ENCODE results near the gene MYO18A.

Gene MYO18A

DNA sequence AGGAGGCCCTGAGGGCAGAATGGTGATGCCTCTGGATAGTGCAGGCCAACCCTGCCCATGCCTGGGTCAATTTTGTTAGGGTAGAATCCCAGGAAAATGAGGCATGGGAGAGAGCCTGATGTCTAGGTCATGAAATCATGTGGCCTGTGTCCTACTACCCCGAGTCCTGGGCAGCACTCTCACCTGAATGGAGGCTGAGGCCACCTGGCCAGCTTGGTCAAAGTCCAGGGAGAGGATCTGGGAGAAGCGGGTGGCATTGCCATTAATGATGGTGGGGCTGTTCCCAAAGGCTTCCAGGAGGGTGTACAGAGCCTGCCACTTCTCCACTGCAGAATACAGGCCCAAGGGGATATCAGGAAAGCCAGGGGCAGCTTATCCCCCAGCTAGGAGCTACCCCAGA, 59.8 kb downstream of the MYO18A start:
- DNase-seq = no peak

DNA sequence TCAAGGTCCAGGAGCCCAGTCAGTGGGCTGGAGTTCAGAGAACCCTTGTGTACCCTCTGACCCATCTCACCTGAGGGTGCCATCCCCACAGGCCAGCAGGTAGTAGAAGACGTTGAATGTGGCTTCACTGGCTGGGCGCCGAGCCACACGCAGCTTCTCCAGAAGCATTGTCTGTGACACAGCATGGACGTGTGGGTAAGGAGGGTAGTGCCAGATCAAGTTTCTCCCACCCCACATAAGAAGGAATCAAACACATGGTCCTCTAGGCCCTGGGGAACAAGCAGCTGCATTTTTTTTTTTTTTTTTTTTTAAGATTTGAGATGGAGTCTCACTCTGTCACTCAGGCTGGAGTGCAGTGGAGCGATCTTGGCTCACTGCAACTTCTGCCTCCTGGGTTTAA, 60.9 kb downstream of the MYO18A start:
- no peak for DNase-seq

DNA sequence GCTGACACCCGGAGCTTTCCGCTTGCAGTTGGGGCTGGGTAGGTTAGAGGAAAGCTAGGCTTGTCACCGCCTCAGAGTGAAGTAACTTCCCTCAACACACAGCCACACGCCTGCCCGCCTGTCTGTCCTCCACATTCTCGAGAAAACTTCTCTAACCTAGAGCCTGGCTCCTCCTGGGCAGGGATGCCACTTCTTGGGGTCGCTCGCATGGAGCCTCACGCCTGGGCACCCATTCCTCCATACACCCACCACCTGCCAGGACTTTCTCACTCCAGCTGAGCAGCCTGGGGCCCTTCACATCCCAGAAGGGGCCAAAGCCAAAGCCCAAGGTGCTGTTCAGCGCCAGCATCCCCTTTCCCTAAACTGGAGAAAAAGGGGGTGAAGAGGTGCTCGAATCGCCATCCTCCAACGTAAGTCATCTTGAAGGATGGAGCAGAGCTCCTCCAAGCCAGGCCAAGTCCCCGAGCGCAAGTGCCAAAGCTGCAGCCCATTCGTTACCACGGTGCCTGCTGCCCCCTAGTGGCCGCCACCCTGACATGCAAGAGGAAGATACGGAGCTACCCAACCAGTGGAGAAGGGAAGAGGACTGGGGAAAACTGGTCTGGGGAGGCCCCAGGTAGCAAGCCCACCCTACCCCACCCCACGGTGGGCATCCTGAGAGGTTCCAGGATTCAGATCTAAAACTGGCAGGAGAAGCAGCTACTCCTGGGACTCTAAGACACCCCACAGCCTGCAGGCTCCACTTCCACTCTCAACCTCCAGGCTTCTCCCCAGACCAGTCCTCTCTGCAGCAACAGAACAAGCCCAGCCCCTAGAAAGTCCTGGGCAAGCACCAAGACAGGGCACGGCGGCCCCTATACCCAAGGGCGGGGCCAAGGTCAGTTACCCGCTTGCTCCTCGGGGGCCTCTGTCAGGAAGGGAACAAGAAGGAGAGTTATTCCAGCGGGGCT, 63.1 kb downstream of the MYO18A start:
- peak; percentile 77 for DNase-seq

DNA sequence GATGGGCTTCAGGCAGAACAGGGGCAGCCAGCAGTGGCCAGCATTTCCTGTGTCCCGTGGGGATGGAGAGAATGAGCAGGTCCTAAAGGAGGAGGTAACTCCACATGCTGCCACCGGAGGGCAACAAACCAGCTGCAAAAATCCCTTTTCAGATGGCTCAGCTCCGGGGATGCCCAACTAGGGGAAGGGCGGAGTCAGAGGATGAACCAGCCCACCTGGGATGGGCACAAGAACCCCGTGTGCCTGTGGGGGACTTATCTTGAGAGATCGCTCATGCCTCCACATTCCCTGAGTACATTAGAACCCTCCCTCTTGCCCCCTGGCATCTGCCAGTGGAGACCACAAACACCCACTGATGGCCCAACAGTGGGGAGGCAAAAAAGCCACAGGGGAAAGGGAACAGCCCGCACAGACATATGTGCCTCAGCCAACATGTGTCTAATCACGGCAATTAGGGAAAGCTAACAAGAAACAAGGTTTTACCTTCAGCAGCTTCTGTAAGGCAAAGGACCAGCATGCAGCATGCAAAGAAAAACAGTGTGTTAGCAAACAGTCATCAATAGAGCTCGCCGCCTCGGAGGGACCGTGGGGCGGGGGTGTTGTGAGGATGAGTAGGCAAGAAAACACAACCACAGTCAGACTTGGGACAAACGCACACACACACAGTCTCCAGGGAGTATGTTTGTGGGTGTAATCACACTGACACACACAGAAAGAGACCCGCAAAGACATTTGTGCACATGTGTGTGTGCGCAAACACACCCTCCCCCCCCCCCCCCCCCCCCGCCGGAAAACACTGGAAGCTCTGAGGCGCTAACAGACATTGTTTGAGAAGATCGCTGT, 64.0 kb downstream of the MYO18A start:
- DNase-seq = peak; percentile 62

DNA sequence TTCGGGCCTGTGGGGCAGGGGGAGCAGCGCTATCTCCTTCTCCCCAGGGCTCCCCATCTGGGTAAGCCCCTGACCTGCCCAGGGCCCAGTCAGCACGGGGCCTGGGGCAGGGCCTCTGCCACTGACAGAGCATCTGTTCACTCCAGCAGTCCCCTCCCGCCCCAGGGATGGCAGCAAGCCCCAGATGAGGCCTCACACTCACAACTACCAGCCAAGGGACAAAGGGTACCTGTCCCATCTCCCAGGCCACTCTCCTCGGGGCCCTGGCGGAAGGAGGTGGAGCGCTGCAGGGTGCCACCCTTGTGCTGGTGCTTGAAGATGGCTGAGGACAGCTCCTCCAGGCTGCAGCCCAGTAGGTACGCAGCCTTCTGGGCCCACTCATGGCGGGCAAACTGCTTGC, 64.8 kb downstream of the MYO18A start:
- no peak for DNase-seq

DNA sequence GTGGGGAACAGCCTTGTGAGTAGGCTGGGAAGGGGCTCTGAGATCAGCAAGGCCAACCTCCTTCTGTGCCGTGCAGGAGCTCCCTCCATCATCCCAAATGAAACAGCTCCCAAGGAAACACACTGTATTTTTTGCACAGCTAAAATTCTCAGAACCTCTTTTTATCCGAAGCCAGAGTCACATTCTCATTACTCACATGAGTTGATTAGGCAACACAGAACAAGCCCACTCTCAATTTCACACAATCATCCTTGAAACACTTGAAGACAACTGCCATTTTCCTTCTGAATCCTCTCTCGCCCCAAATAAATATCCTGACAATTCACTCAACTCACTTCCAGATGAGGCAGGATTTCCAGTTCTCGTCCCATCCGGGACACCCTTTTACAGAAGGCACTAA, 66.1 kb downstream of the MYO18A start:
- DNase-seq = no peak

DNA sequence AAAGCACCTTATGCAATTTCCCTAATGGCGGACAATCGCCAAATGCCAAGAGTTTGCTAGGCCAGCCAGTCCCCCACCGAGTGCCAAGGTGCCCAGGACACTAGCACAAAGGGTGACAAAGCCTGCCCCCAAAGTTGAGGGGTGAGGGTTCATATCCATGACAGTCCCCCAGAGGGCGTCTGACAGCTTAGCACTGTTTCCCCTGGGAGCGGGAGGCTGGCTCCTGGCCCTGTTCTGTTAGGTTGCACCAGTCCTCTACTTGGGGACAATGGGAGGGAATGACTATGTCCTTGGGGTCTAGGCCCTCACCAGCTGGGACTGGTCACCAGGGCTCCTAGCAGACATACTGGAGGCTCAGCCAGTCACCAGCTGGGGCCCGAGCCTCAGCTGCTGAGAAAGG, 66.9 kb downstream of the MYO18A start:
- no peak for DNase-seq

DNA sequence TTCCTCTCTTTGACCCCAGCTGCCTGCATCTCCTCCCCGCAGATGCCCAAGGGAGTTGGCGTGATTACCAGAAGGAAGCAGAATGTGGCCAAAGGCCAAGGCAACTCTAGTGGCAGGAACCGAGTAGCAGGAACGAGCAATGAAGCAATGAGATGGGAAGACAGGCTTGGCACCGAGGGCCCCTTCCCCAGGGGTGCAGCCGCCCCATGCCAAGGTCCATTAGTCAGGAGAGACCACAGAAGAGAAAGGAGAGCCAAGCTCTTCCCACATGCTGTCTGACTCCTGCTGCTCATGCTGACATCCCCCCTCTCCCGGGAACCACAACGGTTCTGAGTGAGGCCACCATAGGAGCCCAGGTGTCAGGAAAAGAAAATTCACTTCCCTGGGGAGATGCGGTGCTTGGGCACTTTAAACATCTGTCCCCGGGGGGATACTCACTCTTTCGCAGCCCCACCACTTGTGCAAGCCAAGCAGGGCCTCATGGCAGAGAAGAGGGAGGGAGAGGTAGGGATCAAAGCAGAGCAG, 67.4 kb downstream of the MYO18A start:
- DNase-seq = no peak

DNA sequence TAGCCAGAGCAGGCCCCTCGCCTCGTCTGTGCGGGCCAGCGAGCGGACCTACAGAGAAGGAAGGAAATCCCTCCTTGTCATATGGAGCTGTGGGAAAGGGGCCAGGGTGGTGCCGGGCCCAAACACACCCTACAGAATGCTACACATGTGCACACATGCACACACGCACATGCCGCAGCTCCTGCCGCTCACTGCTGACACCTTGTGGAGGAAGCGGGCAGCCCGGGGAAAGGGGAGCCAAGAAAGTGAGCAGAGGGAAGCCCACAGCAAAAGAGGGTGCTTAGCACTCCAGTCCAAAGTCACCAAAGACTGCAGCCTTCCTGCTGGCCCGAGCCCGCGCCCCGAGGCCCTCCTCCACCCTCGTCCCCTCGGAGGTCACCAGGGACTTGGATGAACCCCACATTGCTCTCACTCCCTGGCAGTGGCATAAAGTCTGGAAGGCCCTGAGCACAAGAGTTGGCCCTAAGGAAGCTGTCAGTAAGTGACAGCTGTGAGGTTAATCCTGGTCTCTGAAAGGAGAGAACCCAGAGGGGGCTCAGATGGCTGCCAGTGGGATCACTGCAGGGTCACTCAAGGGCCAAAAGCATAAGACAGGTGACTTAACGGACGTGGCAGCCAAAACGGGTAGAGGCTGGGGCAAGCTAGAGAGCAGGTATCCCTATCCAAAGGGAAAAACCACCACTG, 68.2 kb downstream of the MYO18A start:
- peak; percentile 55 for DNase-seq

DNA sequence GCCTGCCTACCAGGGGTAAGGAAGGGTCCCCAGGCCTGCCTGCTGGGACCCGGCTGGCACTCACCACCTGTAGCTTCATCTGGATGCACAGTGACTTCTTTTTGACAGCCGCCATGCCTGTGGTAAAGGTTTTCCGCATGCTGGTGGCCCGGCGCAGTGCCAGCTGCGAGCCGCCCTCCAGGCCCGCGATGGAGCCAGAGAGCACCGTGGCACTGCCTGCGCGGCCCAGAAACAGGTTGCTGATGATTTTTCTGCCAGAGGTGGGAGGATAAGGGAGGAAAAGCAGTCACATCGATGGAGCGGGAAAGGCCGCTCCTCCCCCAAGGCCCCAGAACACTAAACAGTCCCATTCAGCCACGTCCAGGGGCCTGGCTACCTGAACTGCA, 69.8 kb downstream of the MYO18A start:
- no peak for DNase-seq

DNA sequence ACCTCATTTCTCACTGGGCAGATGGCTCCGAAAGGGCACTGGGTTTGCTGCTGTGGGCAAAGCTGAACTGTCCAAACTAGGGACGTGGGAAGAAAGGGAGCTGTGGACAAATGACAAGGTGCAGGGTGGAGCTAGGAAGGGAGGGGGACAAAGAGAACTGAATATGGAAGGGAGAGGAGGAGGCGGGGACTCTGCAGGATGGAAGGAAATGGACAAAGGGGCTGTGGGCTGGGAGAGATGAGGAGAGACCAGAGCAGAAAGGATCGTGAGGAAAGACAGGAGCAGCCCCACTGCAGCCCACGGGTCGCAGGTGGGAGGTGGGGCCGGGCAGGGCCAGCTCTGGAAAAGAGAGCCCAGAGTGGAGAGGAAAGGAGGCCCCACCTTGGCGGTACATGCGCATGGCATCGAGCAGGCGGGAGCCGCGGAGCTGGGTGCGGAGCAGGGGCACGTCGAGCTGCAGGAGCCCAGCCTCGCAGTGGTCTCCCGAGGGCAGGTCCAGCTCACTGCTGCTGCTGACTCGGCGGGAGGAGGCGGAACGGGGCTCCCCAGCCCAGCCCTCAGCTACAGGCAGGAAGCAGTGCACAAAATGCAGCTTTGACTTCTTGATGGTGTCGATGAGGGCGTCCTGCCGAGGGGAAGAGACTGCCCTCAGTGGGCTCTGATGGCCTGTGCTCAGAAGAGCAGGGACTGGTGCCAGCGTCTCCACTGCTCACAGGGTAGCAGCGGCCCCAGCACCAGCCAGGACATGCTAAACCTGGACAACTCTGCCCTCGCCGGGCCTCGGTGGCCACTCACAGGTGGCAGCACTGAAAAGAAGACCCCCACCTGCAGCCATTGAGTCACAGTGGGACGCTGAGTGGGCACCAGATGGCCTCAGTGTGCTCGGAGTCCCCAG, 70.5 kb downstream of the MYO18A start:
- no peak for DNase-seq

DNA sequence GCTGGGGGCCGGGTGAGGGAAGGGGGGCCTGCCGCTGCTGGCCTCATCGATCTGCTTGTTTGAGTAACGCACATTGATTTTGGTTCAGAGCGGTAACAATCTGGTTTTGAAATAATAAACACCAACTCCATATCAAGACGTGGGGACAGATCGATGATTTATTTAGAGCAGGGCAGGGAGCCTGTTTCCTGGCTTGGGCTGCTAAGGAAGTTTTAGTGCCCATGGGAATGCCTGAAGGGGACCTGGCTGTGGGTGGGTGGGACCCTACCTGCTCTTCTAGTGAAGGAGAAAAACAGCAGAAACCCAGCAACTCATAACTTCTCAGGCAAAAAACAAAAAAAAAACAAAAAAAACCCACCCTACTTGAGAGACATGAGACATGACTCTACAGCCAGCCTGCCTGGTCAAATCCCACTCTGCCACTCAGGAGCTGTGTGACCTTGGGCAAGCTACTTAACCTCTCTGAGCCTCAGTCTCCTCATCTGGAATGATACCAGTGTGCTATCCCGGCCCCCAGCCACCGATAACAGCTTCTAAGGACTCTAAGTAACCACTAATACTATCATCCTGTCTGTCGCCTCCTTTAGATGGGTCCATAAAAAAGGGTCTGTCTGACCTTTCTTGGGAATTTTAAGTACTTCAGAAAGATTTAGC, 71.2 kb downstream of the MYO18A start:
- DNase-seq = no peak

DNA sequence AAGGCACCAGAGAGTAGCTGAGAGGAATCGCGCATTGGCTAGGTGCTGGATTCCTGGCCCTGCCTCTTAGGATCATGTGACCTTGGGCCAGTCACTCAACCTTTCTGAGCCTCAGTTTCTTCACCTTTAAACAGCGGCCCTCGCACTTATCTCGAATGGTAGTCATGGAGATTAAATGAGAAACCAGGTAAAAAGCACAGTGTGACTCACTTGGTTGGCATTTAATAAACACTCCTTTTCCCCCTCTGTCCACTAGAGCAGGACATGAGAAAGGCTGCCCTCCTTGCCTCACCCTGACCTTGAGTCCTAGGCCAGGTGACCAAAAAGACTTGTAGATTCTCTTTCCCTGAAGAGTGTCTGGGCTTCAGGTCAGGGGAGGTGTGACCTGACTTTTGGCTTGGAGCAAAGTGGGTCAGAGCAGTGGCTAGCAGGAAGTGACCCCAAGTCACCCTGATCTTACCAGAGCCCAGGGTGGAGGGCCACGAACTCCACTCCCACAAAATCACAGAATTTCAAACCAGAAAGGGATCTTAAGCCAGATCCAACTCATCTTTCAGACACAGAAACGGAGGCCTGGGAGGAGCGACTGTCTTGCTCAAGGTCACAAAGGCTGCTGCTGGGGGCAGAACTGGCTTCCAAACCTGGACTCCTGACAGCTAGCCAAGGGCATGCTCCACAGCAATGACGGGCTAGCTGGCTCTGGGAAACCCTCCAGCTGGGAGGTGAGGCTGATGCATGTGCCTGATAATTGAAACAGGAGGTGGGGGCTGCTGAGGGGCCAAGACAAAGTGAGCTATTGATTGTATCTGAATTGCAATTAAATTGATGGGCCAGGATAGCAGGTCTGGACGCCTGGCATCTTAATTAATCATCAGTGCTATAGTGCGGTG, 72.0 kb downstream of the MYO18A start:
- no peak for DNase-seq

DNA sequence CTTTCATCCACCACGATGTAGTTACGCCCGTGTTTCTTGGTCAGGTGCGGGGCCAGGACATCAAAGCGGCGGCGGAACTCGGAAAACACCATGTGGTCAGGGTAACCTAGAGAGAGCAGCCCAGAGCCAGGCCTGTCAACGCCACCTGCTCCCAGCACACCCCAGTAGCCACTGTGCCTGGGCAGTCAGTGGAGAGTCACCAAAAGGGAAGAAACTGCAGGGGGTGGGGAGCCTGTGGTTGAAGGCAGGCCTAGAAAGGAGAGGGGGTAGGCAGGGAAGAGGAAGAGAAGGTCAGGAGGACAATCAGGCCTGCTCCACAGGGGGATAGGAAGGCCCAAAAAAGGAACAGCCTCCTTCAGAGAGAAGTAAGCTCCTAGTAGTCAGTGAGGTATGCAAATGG, 73.1 kb downstream of the MYO18A start:
- peak; percentile 16 for DNase-seq

DNA sequence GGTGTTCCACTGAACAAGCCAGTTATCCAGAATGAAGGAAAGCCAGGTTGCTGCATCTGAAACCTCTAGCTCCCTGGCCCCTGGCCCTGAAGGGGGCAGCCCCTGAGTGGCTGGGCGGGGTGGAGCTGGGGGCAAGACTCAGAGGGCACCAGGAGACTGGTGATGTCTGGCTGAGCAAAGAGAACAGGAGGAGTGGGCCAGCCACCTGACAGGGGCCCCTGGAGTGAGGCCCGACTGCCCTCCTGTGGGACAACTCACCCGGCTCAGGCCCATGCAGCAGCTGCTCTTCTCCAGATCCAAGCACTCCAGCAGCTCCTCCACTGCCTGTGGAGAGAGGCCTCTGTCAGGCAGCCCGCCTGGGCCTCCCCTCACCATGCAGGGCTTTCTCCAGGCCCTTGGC, 76.9 kb downstream of the MYO18A start:
- DNase-seq = no peak

DNA sequence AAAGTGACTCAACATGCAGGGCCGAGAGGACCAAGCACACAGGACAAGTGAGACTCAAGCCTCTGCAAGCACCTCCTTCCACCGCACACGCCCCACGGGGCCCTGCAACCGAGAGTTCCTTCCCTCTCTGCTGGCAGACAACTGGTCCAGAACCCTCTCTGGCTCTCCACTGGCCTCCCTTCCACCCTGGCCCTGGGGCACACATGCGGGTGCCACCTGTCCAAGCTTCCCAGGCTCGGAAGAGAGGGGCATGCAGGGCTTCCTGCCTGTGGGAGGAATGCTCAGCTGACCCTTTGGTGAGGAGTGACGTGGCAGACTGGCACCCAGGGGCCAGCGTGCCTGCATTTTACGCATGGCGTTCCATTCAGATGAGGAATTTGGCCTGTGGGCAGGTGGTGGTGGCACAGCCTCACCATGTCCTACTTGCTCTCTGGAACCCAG, 77.4 kb downstream of the MYO18A start:
- no peak for DNase-seq

DNA sequence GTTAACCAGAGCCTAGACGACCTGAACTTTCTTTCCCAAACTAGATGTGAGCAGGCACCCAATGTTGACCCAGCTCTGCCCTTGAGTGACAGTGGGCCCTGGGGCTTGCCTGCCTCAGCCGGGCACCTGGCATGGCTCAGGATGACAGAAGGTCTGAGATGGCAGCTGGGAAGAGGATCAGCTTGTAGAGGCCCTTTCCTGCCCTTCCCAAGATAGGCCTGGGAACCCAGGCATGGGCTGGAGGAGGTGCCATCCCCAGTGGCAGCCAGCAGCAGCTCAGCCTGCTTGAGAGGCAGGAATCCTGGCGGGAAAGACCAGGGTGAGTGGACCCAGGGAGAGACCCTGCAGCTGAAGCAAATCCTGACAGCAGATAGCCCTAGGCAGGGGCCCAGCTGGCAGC, 78.2 kb downstream of the MYO18A start:
- DNase-seq = no peak

DNA sequence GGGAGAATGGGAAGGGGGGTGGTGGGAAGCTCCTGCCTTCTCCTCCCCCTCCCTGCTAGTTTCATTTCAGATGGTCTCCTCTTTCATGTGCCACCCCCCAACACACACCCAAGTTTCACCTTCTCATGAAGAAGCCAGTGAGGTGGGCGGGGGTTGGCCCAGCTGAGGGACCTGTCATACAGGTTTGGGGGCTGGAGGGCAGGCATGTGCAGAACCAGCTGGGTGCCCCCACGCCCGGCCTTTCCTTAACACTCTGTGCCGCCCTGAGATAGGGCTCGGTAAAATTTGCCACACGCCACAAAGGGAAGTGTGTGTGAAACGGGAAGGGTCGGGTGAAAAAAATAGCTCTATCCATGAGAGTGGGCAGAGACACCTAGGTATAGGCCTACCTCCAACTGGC, 79.9 kb downstream of the MYO18A start:
- no peak for DNase-seq

DNA sequence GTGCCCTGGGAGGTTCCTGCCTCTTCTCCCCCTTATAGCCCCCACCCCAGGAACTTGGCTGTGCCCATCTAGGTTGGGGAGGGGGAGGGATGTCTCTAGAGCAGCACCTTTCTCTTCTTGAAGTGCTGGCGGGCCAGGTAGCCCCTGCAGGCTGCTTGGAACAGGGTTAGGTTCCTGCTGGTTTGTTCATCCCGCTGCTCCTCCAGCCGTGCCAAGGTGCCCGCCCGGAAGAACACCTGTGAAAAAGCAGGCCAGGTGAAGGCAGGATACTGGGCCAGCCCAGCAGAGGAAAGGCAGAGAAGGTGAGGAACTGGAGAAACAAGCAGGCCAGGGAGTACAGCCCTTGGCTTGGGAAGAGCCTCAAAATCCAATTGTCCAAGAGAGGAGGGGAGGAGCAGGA, 80.7 kb downstream of the MYO18A start:
- DNase-seq = no peak

DNA sequence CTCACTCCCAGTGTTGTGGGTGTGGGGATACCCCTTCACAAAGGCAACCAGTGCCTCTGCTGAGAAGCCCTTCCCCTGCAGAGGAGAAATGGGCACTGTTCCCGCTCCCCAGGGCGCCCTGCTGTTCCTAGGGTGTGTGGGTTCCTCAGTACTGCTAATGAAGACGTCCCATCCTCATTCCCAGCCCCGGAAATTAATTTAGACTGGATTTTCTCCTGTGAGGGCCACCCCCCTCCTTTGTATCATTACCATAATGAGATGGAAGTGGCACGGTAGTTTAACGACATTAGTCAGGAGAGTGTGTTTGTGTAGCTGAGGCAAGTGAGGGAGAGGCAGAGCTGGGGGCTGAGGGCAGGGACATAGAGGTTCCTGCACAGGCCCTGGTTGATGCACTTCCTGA, 84.1 kb downstream of the MYO18A start:
- no peak for DNase-seq

Data from MV-4-11 (cell line).